GF-D8 (cell line): ENCODE data around the gene FOXP4.

ENCODE experiments used
- DNase-seq: peaks from one replicate; lab custom pipeline; 2025; lab: John Stamatoyannopoulos, UW

Gene FOXP4

GRCh38 chr6:41565701-41566100 lies 19.5 kb downstream of the FOXP4 start:
- no peak for DNase-seq

GRCh38 chr6:41566961-41567360 lies 20.8 kb downstream of the FOXP4 start:
- no peak for DNase-seq

GRCh38 chr6:41567684-41568083 lies 21.5 kb downstream of the FOXP4 start:
- DNase-seq, result no peak

GRCh38 chr6:41568202-41568584 lies 22.0 kb downstream of the FOXP4 start:
- no peak for DNase-seq

- DNase-seq, result no peak
Measured at GRCh38 chr6:41568585-41569384, 22.6 kb downstream of the FOXP4 start.

GRCh38 chr6:41570259-41570615 lies 24.1 kb downstream of the FOXP4 start:
- no peak for DNase-seq

GRCh38 chr6:41571021-41571780 lies 25.0 kb downstream of the FOXP4 start:
- DNase-seq, result no peak

GRCh38 chr6:41572613-41573012 lies 26.4 kb downstream of the FOXP4 start:
- DNase-seq, result no peak

- no peak for DNase-seq
Measured at GRCh38 chr6:41573276-41573675, 27.1 kb downstream of the FOXP4 start.

- no peak for DNase-seq
Measured at GRCh38 chr6:41573985-41574384, 27.8 kb downstream of the FOXP4 start.

- no peak for DNase-seq
Measured at GRCh38 chr6:41575598-41575997, 29.4 kb downstream of the FOXP4 start.

GRCh38 chr6:41576667-41577066 lies 30.5 kb downstream of the FOXP4 start:
- DNase-seq, result no peak

GRCh38 chr6:41577356-41578216 lies 31.4 kb downstream of the FOXP4 start:
- no peak for DNase-seq

- DNase-seq, result no peak
Measured at GRCh38 chr6:41578217-41579087, 32.3 kb downstream of the FOXP4 start.

GRCh38 chr6:41579088-41579610 lies 33.0 kb downstream of the FOXP4 start:
- DNase-seq, result no peak

GRCh38 chr6:41580690-41581089 lies 34.5 kb downstream of the FOXP4 start:
- no peak for DNase-seq

GRCh38 chr6:41581381-41581991 lies 35.3 kb downstream of the FOXP4 start:
- no peak for DNase-seq

- DNase-seq, result no peak
Measured at GRCh38 chr6:41582540-41582939, 36.4 kb downstream of the FOXP4 start.

- DNase-seq, result no peak
Measured at GRCh38 chr6:41583565-41583964, 37.4 kb downstream of the FOXP4 start.

- DNase-seq, result no peak
Measured at GRCh38 chr6:41584205-41584604, 38.0 kb downstream of the FOXP4 start.

- no peak for DNase-seq
Measured at GRCh38 chr6:41584668-41585205, 38.6 kb downstream of the FOXP4 start.
